Measurements from ENCODE around the gene ST3GAL6.

Gene ST3GAL6

DNA sequence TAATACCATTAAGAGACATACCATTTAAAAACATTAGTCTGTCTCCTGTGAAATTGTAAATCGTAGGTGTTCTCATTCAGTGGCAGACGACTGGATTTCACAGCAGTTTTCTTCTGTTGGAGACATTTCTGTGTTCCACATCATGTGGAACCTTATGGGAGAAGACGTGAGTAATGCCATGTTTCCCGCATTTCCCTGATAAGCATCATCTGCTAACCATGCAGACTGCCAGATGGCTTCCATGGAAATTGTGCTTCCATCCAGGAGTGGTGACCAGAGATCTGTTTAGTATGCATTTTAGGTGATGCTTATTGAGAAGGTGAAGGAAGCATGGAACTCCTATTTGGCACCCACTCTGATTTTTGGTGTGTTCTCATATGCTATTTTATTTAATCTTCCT, 28.4 kb upstream of the ST3GAL6 start:
- DNase-seq, result peak; percentile 9
- Histone ChIP-seq H3K36me3 (replicated peaks; ENCODE audit: insufficient read depth, low read length) (no peaks in the 10 kb centered on the region; the same call in 1 of the 2 replicates), H3K4me3 (ENCODE audit: low read length) (peak overlapping the region; percentile 93), H3K27ac (ENCODE audit: low read length) (peak overlapping the region; percentile 91; the same call in 1 of the 2 replicates), H2AFZ (ENCODE audit: low read length) (no peak overlapping the region), H3K9ac (ENCODE audit: low read length) (peak overlapping the region; percentile 97), H3K4me1 (ENCODE audit: low read length) (peaks cover 62% of the 10 kb centered on the region), H3K4me2 (ENCODE audit: low read depth, low read length) (peak overlapping the region; percentile 91), H4K20me1 (ENCODE audit: insufficient read depth, low read length) (no peaks in the 10 kb centered on the region), H3K27me3 (replicated peaks; ENCODE audit: insufficient read depth, low read length) (no peaks in the 10 kb centered on the region), H3K79me2 (ENCODE audit: low read length) (peaks cover 99% of the 10 kb centered on the region), H3F3A (ENCODE audit: insufficient read depth, low read length) (peaks cover 47% of the 10 kb centered on the region), H3K9me2 (replicated peaks; ENCODE audit: insufficient read depth, low read length) (no peaks in the 10 kb centered on the region), H3K9me3 (replicated peaks; ENCODE audit: insufficient read depth, low read length) (no peaks in the 10 kb centered on the region)
- no peak for TF ChIP-seq EZH2 (optimal IDR thresholded peaks at IDR 0.05; ENCODE audit: low read depth, low read length)
- TF ChIP-seq EZH2phosphoT487 (IDR thresholded peaks at IDR 0.05; ENCODE audit: low read length), result no peak
- no peak for TF ChIP-seq CTCF (IDR thresholded peaks at IDR 0.05; ENCODE audit: low read length)

DNA sequence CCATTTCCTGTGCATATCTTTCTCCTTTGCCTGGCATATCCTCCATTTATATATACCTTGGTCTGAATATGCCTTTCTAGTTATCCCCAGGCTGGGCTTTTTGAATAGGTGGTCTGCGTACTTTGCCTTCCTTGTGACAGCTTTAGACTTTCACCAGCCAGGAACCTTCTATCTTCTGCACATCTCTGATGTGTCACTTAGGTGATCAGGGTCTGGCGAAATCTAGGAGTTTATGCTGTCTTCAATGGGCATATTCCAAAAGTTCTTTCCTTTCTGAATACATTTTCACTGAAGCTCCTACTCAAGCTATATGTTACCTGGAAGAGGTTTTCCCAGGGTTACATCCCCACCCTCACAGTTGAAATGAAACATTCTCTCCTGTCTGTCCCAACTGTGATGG, 27.8 kb upstream of the ST3GAL6 start:
- Histone ChIP-seq H3K79me2 (ENCODE audit: low read length) (peaks cover 100% of the 10 kb centered on the region), H3K9me2 (replicated peaks; ENCODE audit: insufficient read depth, low read length) (no peaks in the 10 kb centered on the region), H3K4me3 (ENCODE audit: low read length) (peak overlapping the region; percentile 93), H3K4me1 (ENCODE audit: low read length) (peaks cover 59% of the 10 kb centered on the region), H3K9me3 (replicated peaks; ENCODE audit: insufficient read depth, low read length) (no peaks in the 10 kb centered on the region), H3K9ac (ENCODE audit: low read length) (peak overlapping the region; percentile 97; the same call in 1 of the 2 replicates), H3K4me2 (ENCODE audit: low read depth, low read length) (peak overlapping the region; percentile 91), H3K36me3 (replicated peaks; ENCODE audit: insufficient read depth, low read length) (no peaks in the 10 kb centered on the region; the same call in 1 of the 2 replicates), H3F3A (ENCODE audit: insufficient read depth, low read length) (peaks cover 47% of the 10 kb centered on the region), H3K27me3 (replicated peaks; ENCODE audit: insufficient read depth, low read length) (no peaks in the 10 kb centered on the region), H3K27ac (ENCODE audit: low read length) (peak overlapping the region; percentile 91; the same call in 1 of the 2 replicates), H4K20me1 (ENCODE audit: insufficient read depth, low read length) (no peaks in the 10 kb centered on the region), H2AFZ (ENCODE audit: low read length) (no peak overlapping the region)
- DNase-seq, result no peak
- TF ChIP-seq EZH2phosphoT487 (IDR thresholded peaks at IDR 0.05; ENCODE audit: low read length) (no peak), EZH2 (optimal IDR thresholded peaks at IDR 0.05; ENCODE audit: low read depth, low read length) (no peak), CTCF (IDR thresholded peaks at IDR 0.05; ENCODE audit: low read length) (no peak)

- Histone ChIP-seq H3K36me3 (replicated peaks; ENCODE audit: insufficient read depth, low read length) (no peaks in the 10 kb centered on the region; the same call in 1 of the 2 replicates), H3K79me2 (ENCODE audit: low read length) (peaks cover 100% of the 10 kb centered on the region), H3K9me2 (replicated peaks; ENCODE audit: insufficient read depth, low read length) (no peaks in the 10 kb centered on the region), H3F3A (ENCODE audit: insufficient read depth, low read length) (peaks cover 48% of the 10 kb centered on the region), H3K4me1 (ENCODE audit: low read length) (peaks cover 59% of the 10 kb centered on the region), H3K4me2 (ENCODE audit: low read depth, low read length) (peak overlapping the region; percentile 91), H3K27ac (ENCODE audit: low read length) (peak overlapping the region; percentile 91; the same call in 1 of the 2 replicates), H4K20me1 (ENCODE audit: insufficient read depth, low read length) (no peaks in the 10 kb centered on the region), H3K9ac (ENCODE audit: low read length) (peak overlapping the region; percentile 97; the same call in 1 of the 2 replicates), H3K9me3 (replicated peaks; ENCODE audit: insufficient read depth, low read length) (no peaks in the 10 kb centered on the region), H3K27me3 (replicated peaks; ENCODE audit: insufficient read depth, low read length) (no peaks in the 10 kb centered on the region), H2AFZ (ENCODE audit: low read length) (no peak overlapping the region), H3K4me3 (ENCODE audit: low read length) (peak overlapping the region; percentile 93)
- peak; percentile 43 for DNase-seq
- TF ChIP-seq CTCF (IDR thresholded peaks at IDR 0.05; ENCODE audit: low read length) (no peak), EZH2phosphoT487 (IDR thresholded peaks at IDR 0.05; ENCODE audit: low read length) (no peak), EZH2 (optimal IDR thresholded peaks at IDR 0.05; ENCODE audit: low read depth, low read length) (no peak)
These were observed 27.3 kb upstream of the ST3GAL6 start for GRCh38 chr3:98735761-98736269.

Measured in MM.1S (cell line).